ENCODE data around the gene MYOM3.

MYOM3 gene

GRCh38 chr1:24138476-24139221, 26.7 kb upstream of the MYOM3 start:
- DNase-seq (ENCODE audit: insufficient read length, low spot score), result no peak
- no peak for TF ChIP-seq CTCF (IDR thresholded peaks at IDR 0.05; ENCODE audit: insufficient read depth, missing control alignments)
- no peak for FAIRE-seq

- FAIRE-seq (no peak), DNase-seq (ENCODE audit: insufficient read length, low spot score) (no peak)
- TF ChIP-seq CTCF (IDR thresholded peaks at IDR 0.05; ENCODE audit: insufficient read depth, missing control alignments), result no peak
Measured at GRCh38 chr1:24136956-24137539, 25.1 kb upstream of the MYOM3 start.

GRCh38 chr1:24134376-24134775, 22.4 kb upstream of the MYOM3 start:
- TF ChIP-seq CTCF (IDR thresholded peaks at IDR 0.05; ENCODE audit: insufficient read depth, missing control alignments), result no peak
- FAIRE-seq (no peak), DNase-seq (ENCODE audit: insufficient read length, low spot score) (no peak)

- TF ChIP-seq CTCF (IDR thresholded peaks at IDR 0.05; ENCODE audit: insufficient read depth, missing control alignments), result no peak
- no peak for FAIRE-seq
- no peak for DNase-seq (ENCODE audit: insufficient read length, low spot score)
Measured at GRCh38 chr1:24133819-24134218, 21.9 kb upstream of the MYOM3 start.

GRCh38 chr1:24130385-24130784, 18.4 kb upstream of the MYOM3 start:
- DNase-seq (ENCODE audit: insufficient read length, low spot score), result no peak
- FAIRE-seq, result no peak
- TF ChIP-seq CTCF (IDR thresholded peaks at IDR 0.05; ENCODE audit: insufficient read depth, missing control alignments), result no peak

- DNase-seq (ENCODE audit: insufficient read length, low spot score) (no peak), FAIRE-seq (no peak)
- TF ChIP-seq CTCF (IDR thresholded peaks at IDR 0.05; ENCODE audit: insufficient read depth, missing control alignments), result no peak
Measured at GRCh38 chr1:24127801-24128363, 15.9 kb upstream of the MYOM3 start.
